HG03045 (cell line): ENCODE results near the gene ZFYVE28.
"Not testable (repeated sequence)": the region's sequence is repeated elsewhere in the genome, so short reads cannot be mapped to it uniquely, and the experiment has no call there.

ENCODE experiments used
- ATAC-seq: cut with Tn5 transposase; IDR thresholded peaks from one replicate; pipeline ENCODE4 v1.9.1; 2021; ENCODE audit warnings: mild to moderate bottlenecking, moderate library complexity; ENCODE audit not compliant: unreplicated experiment

ZFYVE28 gene

DNA sequence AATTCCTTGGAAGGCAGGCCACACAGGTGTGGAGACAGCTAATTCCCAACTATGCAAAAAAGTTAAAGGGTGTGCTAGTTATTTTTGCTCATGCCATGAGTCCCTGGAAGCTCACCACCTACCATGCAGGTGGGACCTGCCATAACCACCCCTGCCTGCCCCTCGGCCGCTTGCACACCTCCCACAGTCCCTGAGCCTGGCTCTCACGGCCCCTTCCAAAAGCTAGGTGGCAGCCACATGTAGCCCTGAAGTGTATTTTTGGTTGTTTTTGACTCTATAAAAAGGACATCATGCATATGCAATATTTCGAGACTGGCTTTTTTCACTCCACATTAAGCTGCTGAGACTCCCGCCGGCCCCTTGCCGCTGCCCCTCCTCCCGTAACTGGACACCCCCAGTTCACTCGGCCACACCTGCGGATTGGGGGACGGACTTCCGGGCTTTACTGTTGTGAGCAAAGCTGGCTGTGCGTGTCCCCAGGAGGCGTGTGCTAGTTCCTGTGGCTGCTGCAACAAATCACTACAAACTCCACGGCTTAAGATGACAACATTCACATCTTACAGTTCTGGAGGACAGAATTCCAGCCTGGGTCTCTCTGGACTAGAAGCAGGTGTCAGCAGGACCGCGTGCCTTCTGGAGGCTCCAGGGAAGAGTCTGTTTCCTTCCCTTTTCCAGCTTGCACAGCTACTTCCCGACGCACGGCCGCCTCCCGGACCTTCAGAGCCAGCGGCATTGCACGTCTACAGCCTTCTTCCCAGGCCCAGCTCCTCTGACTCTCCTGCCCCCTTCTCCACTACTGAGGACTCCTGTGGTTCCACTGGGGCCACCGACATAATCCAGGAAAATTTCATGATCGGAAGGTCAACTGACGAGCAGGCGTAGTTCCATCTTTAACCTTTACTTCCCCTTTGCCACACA, 24.8 kb downstream of the ZFYVE28 start:
- ATAC-seq = no peak

- no peak for ATAC-seq
Measured at GRCh38 chr4:2390784-2391421, 27.5 kb downstream of the ZFYVE28 start.

- ATAC-seq = no peak
Measured at GRCh38 chr4:2390146-2390545, 28.3 kb downstream of the ZFYVE28 start.

DNA sequence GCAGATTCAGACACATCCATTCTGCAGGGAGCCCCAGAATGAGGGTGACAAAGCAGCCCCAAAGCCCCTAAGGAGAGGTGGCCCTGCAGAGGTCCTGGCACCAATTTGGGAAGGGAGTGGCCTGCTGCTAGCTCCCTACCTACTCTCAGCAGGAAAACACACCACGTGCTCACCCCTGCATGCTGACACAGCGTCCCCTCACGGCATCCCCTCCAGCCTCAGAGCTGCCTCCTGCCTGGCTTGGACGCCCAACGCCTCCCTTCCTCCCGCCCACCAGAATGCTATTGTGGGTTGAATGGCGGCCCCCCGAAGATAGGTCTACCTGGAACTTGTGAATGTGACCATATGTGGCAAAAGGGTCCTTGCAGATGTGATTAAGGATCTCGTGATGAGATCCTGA, 28.8 kb downstream of the ZFYVE28 start:
- ATAC-seq = no peak

- ATAC-seq = no peak
Measured at GRCh38 chr4:2388429-2389182, 29.8 kb downstream of the ZFYVE28 start.

DNA sequence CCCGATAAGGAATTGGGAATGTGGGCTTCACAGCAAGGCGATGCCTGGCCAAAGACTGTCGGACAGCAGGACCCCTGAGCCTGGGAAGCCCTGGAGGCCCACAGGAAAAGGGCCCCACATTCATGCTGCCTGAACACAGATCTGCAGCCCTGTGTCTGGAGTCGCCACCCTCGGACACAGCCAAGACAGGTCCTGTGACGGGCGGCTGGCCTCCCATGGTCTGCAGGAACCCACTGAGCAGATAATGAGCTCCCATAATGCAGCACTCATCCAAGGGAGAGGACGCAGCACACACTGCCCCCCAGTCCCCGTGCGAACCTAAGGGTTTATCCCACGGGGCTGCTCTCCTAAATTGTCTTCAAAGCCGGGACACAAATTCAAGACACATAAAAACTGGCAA, 30.6 kb downstream of the ZFYVE28 start:
- ATAC-seq = no peak

GRCh38 chr4:2387218-2387617, 31.2 kb downstream of the ZFYVE28 start:
- ATAC-seq = no peak

DNA sequence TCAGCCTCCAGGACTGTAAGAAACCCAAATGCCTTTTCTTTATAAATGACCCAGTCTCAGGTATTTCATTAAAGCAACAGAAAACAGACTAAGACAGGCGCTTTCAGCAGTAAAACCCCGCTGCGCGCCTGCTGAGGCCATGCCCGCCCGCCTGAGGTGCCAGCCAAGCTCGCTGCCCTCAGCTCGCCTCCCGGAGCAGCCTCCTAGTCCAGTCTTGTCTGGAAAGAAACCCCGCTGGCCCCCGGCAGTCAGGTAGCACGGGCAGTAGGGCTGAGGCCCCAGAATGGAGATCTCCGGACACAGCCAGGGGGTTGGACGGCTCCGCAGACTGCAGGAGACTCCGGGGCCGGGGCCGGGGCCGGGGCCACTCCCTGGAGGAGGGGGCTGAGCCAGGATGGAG, 31.7 kb downstream of the ZFYVE28 start:
- no peak for ATAC-seq

DNA sequence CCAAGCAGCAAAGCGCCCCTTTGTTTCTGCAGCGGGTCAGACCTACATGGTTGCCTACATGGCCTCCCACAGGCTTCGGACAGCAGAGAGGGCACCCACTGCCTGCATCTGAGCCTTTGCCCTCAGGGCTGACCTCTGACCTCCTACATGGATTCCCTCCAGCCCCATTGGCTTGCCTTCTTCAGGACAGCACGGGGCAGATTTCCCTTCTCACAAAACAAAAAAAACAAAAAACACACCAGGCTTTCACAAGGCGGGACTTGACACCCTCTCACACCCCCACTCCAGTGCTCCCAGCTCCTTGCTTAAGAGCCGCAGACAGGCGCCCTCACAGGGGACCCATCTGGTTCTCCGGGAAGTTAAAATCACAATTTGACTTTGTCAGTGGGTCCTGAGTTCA, 32.9 kb downstream of the ZFYVE28 start:
- no peak for ATAC-seq

DNA sequence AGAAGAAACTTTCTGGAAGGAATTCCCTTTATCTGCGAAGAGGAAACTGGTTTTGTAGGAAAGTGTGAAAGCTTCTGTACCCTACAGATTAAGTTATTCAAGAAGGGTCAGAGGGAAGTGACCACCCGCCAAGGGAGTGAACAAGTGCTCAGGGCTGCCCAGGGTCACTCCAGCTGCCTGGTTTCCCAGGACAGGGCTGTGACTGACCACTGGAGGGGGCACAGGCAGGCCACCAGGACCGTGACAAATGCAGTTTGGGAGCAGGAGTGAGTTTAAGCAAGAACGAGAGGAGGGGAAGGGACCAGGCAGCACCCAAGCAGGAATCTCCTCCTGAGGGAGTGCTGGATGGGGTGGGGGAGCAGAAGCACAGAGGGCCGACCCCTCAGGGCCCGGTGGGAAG, 34.2 kb downstream of the ZFYVE28 start:
- ATAC-seq = no peak

DNA sequence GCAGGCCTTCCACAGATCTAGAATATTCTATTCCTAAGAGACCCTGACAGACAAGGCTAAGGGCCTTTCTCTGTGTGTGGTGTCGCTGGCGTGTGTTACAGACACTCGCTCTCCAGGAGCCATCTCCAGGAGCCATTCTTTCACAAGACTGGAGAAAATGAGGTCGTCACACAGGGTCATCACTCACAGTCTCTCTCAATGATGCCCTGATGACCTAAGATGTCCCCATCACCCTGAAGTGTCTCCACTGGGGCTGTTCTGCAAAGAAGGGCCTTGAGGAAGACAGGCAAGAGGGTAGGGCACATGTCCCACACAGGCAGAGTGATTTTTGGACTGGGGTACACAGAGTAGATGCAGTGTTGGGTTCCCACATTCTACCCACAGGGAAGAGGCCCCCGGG, 34.7 kb downstream of the ZFYVE28 start:
- ATAC-seq = no peak

DNA sequence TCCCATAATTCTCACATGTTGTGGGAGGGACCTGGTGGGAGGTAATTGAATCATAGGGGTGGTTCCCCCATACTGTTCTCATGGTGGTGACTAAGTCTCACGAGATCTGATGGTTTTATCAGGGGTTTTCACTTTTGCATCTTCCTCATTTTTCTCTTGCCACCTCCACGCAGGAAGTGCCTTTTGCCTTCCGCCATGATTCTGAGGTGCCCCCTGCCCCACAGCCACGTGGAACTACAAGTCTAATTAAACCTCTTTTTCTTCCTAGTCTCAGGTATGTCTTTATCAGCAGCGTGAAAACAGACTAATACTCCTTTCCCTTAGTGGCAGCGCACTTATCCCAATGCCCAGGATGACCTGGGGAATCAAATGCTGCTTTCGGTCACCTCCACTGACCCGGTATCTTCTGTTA, 35.2 kb downstream of the ZFYVE28 start:
- not testable (repeated sequence) for ATAC-seq

DNA sequence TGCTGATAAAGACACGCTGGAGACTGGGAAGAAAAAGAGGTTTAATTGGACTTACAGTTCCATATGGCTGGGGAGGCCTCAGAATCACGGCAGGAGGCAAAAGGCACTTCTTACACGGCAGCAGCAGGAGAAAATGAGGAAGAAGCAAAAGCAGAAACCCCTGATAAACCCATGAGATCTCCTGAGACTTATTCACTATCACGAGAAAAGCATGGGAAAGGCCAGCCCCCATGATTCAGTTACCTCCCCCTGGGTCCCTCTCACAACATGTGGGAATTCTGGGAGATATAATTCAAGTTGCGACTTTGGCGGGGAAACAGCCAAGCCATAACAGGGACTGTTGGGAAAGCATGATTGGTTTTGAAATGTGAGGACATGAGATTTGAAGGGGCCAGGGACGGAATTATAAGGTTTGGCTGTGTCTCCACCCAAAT, 35.7 kb downstream of the ZFYVE28 start:
- ATAC-seq = not testable (repeated sequence)

DNA sequence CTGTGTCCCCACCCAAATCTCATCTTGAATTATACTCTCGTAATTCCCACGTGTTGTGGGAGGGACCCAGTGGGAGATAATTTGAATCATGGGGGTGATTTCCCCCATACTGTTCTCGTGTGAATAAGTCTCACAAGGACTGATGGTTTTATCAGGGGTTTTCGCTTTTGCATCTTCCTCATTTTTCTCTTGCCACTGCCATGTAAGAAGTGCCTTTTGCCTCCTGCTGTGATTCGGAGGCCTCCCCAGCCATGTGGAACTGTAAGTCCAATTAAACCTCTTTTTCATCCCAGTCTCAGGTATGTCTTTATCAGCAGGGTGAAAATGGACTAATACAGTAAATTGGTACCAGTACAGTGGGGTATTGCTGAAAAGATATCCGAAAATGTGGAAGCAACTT, 37.9 kb downstream of the ZFYVE28 start:
- ATAC-seq = not testable (repeated sequence)

GRCh38 chr4:2378898-2379297, 39.5 kb downstream of the ZFYVE28 start:
- no peak for ATAC-seq

DNA sequence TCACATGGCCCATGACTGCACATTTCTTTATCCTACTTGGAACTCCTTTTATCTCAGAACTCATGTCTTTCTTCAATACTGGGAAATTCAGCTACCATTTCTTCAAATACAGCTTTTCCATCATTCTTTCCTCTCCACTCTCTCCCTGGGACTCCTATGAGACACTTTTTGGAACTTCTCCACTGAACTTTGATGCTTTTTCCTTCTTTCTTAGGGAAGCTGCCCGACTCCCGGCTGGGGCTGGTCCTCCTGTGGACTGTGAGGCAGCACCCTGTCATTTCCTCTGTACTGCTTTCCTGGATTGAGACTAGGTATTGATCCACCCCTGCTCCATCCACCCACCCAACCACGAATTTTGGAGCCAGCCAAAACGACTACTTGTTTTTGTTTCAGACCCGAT, 40.0 kb downstream of the ZFYVE28 start:
- no peak for ATAC-seq

GRCh38 chr4:2377241-2377640, 41.2 kb downstream of the ZFYVE28 start:
- no peak for ATAC-seq

GRCh38 chr4:2375427-2375826, 43.0 kb downstream of the ZFYVE28 start:
- no peak for ATAC-seq

DNA sequence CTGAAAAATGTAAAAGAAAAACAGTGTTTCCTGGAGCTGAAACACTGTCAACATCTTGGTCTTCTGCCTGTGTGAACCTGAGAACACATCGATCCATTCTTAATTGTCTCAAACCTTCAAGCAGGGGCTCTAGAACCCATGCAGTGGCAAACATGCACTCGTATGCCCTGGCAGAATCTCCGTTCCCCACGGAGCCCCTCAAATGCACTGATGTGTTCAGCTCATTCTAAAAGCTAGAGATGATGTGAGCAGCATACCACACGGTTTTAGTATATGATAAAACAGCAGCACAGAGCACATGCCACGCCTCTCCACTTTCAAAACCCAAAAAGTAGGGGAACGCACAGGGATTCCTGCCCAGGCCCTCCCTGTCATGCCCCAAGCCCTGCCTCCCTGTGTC, 44.9 kb downstream of the ZFYVE28 start:
- ATAC-seq = no peak

- ATAC-seq = no peak
Measured at GRCh38 chr4:2372488-2373030, 45.9 kb downstream of the ZFYVE28 start.

- no peak for ATAC-seq
Measured at GRCh38 chr4:2371765-2372487, 46.5 kb downstream of the ZFYVE28 start.
